Loucy (cell line): ENCODE data around the gene UTP11.

Experiments
- H2AFZ ChIP-seq: fragments of 200-600 bp; sonication (generic); 2 replicates; pipeline ENCODE4 v1.6.0; 2016; ENCODE audit warnings: antibody characterized with exemption, mild to moderate bottlenecking, low read length, moderate library complexity
- H3F3A ChIP-seq: fragments of 200-600 bp; 2 replicates; pipeline ENCODE4 v1.6.0; 2016; ENCODE audit warnings: antibody characterized with exemption, low read depth, mild to moderate bottlenecking
- H3K27me3 ChIP-seq: fragments of 200-600 bp; sonication (generic); 2 replicates; pipeline ENCODE4 v1.6.1; 2014; ENCODE audit warnings: low read length, mild to moderate bottlenecking; ENCODE audit not compliant: insufficient read depth, poor library complexity, severe bottlenecking
- H3K36me3 ChIP-seq: fragments of 200-600 bp; sonication (generic); 2 replicates; pipeline ENCODE4 v1.6.1; 2016; ENCODE audit warnings: low read length; ENCODE audit not compliant: insufficient read depth
- H3K4me1 ChIP-seq: fragments of 200-600 bp; sonication (generic); 2 replicates; pipeline ENCODE4 v1.5.1; 2014; ENCODE audit warnings: low read length, mild to moderate bottlenecking; ENCODE audit not compliant: insufficient read depth, poor library complexity, severe bottlenecking
- H3K4me2 ChIP-seq: fragments of 200-600 bp; sonication (generic); 2 replicates; pipeline ENCODE4 v1.6.0; 2014; ENCODE audit warnings: antibody characterized with exemption, low read length, low read depth, mild to moderate bottlenecking; ENCODE audit not compliant: poor library complexity, severe bottlenecking
- H3K4me3 ChIP-seq: fragments of 200-600 bp; sonication (generic); 2 replicates; pipeline ENCODE4 v1.5.1; 2014; ENCODE audit warnings: low read length, mild to moderate bottlenecking, mixed read lengths; ENCODE audit not compliant: poor library complexity, severe bottlenecking
- H3K79me2 ChIP-seq: fragments of 200-600 bp; sonication (generic); 2 replicates; pipeline ENCODE4 v1.6.1; 2014; ENCODE audit warnings: low read length; ENCODE audit not compliant: insufficient read depth
- H3K9ac ChIP-seq: fragments of 200-600 bp; sonication (generic); 2 replicates; pipeline ENCODE4 v1.6.0; 2014; ENCODE audit warnings: mild to moderate bottlenecking, low read depth, low read length, moderate library complexity; ENCODE audit not compliant: poor library complexity, severe bottlenecking
- H3K9me2 ChIP-seq: fragments of 200-600 bp; sonication (generic); replicated peaks from 2 replicates; pipeline ENCODE4 v1.6.1; 2016; ENCODE audit warnings: low read depth, low read length, mixed read lengths
- H3K9me3 ChIP-seq: fragments of 200-600 bp; sonication (generic); 2 replicates; pipeline ENCODE4 v1.6.1; 2014; ENCODE audit warnings: mild to moderate bottlenecking, antibody characterized with exemption, low read length, low read depth; ENCODE audit not compliant: insufficient read depth
- H4K20me1 ChIP-seq: fragments of 200-600 bp; sonication (generic); 2 replicates; pipeline ENCODE4 v1.6.0; 2014; ENCODE audit warnings: antibody characterized with exemption, low read length, mild to moderate bottlenecking; ENCODE audit not compliant: insufficient read depth, poor library complexity, severe bottlenecking
- EZH2phosphoT487 ChIP-seq: fragments of 200-600 bp; IDR thresholded peaks from 2 replicates; pipeline ENCODE4 v1.6.1; 2018; ENCODE audit warnings: antibody characterized with exemption, mild to moderate bottlenecking, moderate library complexity, borderline replicate concordance
- TF ChIP-seq, protein P1 (sequence below): fragments of 200-600 bp; sonication (generic); conservative IDR thresholded peaks from 2 replicates; pipeline ENCODE4 v1.5.1; 2014; ENCODE audit warnings: mild to moderate bottlenecking, antibody characterized with exemption, low read length

The UTP11 gene

DNA sequence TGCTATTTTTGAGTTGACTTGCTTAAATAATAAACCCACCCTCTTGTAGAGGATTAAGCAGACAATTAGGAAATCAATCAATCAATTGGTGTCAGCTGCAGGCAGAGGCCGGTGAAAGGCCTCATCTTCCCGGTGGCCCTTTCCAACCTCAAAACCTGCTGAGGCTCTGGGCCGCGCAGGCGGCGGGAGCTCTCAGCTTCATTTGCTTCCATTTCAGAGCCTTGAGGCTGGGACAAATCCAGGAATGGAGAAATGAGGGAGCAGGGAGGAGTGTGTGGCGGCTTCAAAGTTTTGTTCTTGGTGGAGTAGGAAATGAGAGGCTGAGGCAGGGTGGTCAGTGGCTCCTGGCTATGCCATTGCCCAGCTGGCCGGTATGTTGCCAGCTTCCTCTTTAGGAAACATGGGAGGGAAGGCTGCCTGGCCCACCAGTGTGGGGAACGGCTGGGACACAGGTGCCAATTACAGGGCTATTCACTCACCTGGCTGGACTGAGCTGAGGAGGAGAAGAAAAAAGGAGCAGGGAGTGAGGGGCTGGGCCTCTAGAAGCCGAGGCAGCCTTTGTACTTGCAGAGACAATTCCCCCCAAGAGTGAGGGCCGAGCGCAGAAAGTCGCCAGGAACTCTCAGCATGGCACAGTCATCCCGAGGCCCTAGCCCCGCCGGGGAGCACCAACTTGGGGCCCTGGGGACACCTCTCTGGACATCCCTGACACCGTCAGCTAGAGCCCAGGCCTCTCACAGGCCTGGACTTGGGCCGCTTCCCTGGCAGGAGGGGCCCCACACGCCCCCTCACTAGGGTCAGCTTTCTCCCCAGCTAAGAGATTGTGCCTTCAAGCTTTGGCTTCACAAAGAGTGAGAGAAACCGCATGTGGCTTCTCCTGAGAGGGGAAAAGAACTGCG, 29.7 kb downstream of the UTP11 start:
- Histone ChIP-seq H3K79me2 (no peaks in the 10 kb centered on the region), H2AFZ (no peak overlapping the region), H3K9me3 (no peaks in the 10 kb centered on the region), H4K20me1 (no peaks in the 10 kb centered on the region), H3K9ac (no peak overlapping the region), H3K27me3 (no peaks in the 10 kb centered on the region), H3K9me2 (no peaks in the 10 kb centered on the region), H3K4me2 (no peak overlapping the region), H3F3A (no peaks in the 10 kb centered on the region), H3K4me1 (no peaks in the 10 kb centered on the region), H3K4me3 (no peak overlapping the region), H3K36me3 (no peaks in the 10 kb centered on the region)
- TF ChIP-seq, protein P1, sequence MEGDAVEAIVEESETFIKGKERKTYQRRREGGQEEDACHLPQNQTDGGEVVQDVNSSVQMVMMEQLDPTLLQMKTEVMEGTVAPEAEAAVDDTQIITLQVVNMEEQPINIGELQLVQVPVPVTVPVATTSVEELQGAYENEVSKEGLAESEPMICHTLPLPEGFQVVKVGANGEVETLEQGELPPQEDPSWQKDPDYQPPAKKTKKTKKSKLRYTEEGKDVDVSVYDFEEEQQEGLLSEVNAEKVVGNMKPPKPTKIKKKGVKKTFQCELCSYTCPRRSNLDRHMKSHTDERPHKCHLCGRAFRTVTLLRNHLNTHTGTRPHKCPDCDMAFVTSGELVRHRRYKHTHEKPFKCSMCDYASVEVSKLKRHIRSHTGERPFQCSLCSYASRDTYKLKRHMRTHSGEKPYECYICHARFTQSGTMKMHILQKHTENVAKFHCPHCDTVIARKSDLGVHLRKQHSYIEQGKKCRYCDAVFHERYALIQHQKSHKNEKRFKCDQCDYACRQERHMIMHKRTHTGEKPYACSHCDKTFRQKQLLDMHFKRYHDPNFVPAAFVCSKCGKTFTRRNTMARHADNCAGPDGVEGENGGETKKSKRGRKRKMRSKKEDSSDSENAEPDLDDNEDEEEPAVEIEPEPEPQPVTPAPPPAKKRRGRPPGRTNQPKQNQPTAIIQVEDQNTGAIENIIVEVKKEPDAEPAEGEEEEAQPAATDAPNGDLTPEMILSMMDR: no peak
- no peak for TF ChIP-seq EZH2phosphoT487

DNA sequence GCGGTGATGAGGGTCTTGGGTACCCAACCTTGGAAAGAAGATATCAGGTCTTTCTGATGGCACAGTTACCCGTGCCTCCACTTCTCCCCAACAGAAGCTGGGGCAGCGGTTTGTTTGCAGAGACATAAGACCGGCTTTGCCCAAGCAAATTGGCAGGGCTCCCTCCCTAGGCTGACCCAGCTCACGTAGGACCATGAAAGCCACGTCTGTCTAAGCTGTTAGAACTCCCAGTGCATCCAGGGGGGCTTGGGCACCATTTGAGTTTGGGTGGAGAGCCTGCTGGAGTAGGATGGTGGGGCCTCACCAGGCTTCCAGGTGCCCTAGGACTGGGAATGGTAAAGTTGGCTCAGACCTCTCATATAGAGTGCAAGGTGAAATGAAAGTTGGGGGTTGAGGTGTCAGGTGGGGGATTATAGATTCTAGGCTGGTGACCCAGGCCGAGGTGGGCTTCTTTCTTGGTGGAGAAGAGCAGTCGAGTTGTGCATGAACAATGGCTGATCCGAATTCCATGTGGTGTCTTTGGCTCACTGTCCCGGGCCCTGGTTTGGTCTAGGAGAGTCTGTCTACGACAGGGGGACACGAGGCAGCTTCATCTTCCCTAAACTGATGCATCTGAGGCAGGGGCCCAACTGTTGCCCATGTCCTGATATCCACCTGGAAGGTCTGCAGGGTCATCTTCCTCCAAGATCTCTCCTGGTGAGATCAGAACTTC, 30.7 kb downstream of the UTP11 start:
- Histone ChIP-seq H3K4me2 (no peak overlapping the region), H3F3A (no peaks in the 10 kb centered on the region), H3K9ac (no peak overlapping the region), H3K4me1 (no peaks in the 10 kb centered on the region), H3K27me3 (no peaks in the 10 kb centered on the region), H3K4me3 (no peak overlapping the region), H3K79me2 (no peaks in the 10 kb centered on the region), H3K9me2 (no peaks in the 10 kb centered on the region), H4K20me1 (no peaks in the 10 kb centered on the region), H3K9me3 (no peaks in the 10 kb centered on the region), H2AFZ (no peak overlapping the region), H3K36me3 (no peaks in the 10 kb centered on the region)
- TF ChIP-seq, protein P1: no peak
- TF ChIP-seq EZH2phosphoT487: no peak

DNA sequence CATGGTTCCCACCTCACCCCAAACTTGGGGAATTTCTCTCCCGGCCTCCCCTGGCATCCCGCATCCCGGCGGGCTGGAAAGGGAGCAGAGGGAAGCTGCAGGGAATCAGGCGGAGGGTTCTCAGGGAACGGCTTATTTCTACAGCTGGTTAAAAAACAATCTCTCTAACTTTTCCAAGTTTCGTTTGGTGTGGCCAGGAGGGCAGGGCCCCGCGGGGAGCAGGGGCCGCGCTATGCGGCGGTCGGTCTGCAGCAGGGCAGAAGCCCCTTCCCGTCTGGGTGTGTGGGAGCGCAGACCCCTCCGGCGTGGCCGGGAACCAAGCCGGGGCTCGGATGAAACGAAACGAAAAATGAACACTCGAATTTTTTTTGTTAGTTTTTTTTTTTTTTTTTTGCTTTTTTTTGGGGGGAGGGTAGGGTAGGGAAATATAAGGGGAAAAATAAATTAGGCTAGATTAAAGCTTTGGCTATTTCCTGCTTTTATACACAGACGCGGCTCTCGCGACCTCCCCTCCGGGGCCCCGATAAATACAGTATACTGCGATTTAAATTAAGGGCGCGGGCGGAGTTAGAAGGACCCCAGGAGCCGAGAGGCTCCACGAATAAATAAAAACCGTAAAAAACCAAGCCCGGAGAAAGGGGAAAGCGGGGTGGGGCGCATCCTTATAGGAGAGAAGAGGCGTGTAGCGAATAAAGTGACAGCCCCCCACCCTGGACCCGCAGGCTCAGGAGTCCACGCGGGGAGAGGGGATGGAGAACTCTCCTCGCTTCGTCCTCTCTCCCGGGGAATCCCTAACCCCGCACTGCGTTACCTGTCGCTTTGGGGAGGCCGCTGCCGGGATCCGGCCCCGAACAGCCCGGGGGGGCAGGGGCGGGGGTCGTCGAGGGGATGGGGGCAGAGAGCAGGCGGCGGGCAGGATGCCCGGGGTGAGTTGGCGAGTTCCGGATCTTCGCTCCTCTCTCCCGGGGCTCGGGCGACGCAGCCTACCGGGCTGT, 32.0 kb downstream of the UTP11 start:
- no peak for TF ChIP-seq EZH2phosphoT487
- TF ChIP-seq, protein P1: no peak
- no peaks in the 10 kb centered on the region for H3K27me3 ChIP-seq
- no peaks in the 10 kb centered on the region for H3K79me2 ChIP-seq
- no peaks in the 10 kb centered on the region for H3K4me1 ChIP-seq
- H4K20me1 ChIP-seq: no peaks in the 10 kb centered on the region
- no peaks in the 10 kb centered on the region for H3K9me3 ChIP-seq
- no peak overlapping the region for H3K4me2 ChIP-seq
- H3K4me3 ChIP-seq: no peak overlapping the region
- no peaks in the 10 kb centered on the region for H3K36me3 ChIP-seq
- H3F3A ChIP-seq: no peaks in the 10 kb centered on the region
- no peak overlapping the region for H3K9ac ChIP-seq
- no peaks in the 10 kb centered on the region for H3K9me2 ChIP-seq
- no peak overlapping the region for H2AFZ ChIP-seq
